HG03066 (cell line): ENCODE measurements around the gene SNRNP70.
"Not testable (repeated sequence)": the region's sequence is repeated elsewhere in the genome, so short reads cannot be mapped to it uniquely, and the experiment has no call there.

ENCODE experiments used
- ATAC-seq: cut with Tn5 transposase; IDR thresholded peaks from one replicate; pipeline ENCODE4 v1.9.1; 2021; ENCODE audit warnings: low read depth; ENCODE audit not compliant: unreplicated experiment

The SNRNP70 gene

DNA sequence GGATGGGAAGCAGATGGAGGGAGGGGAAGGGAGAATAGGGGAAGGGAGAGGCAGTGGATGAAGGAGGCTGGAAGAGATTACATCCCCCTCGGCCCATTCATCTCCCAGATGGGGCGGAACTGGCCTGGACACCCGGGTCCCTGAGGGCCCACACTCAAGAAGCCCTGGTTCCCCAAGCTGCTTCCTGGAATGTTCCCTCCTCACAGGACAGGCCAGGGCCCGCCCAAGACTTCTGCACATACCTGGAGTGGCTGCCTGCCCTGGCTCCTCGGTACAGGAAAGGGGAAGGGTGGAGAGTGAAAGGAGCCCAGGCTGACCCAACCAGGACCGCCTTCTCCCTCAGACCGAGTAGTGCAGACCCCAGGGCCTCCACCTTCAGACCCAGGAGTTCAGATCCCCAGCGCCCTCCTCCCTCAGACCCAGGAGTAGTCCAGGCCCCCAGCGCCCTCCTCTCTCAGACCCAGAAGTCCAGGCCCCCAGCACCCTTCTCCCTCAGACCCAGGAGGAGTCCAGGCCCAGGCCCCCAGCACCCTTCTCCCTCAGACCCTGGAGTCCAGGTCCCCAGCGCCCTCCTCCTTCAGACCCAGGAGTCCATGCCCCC lies 21.1 kb upstream of the SNRNP70 start:
- no peak for ATAC-seq

DNA sequence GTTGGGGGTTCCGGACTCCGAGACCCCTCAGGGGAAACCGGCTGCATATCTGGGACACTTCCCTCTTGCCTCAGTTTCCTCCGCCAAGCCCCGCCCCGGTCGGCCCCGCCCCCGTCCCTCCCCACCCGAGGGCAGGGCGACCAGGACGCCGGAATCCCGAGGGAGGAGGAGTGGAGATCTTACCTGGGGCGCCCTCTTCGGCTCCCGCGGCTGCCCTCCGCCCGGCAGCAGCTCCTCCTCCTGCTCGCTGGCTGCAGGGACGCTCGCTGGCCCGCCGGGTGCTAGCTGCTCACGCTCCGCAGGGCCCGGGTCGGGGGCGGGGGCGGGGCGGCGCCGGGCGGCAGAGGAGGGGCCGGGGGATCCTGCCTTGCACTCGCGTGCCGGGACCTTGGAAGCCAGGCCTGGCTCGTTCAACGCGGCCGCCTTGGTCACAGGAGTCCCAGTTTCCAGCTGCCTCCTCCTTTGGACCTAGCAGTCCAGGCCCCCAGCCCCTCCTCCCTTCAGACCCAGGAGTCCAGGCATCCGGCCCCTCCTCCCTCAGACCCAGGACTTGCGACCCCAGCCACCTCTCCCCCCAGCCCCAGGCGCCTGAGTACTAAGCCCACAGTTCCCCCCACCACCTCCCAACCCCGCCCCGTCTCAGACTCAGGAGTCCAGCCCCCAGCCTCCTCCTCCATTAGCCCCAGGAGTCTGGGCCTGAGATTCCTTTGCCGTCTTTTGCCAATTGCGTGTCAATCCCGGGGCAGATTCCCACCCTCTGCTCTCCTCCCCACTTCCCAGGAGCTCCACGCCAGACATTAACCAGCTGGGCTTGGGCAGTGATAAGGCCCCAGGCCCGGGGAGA lies 20.3 kb upstream of the SNRNP70 start, which contains the start of gene NTF4:
NTF4 (minus strand) TSS at position 51 of the 844 bp plus-strand sequence. CDS start 2,821 bp downstream, outside the sequence.
- ATAC-seq, result no peak

DNA sequence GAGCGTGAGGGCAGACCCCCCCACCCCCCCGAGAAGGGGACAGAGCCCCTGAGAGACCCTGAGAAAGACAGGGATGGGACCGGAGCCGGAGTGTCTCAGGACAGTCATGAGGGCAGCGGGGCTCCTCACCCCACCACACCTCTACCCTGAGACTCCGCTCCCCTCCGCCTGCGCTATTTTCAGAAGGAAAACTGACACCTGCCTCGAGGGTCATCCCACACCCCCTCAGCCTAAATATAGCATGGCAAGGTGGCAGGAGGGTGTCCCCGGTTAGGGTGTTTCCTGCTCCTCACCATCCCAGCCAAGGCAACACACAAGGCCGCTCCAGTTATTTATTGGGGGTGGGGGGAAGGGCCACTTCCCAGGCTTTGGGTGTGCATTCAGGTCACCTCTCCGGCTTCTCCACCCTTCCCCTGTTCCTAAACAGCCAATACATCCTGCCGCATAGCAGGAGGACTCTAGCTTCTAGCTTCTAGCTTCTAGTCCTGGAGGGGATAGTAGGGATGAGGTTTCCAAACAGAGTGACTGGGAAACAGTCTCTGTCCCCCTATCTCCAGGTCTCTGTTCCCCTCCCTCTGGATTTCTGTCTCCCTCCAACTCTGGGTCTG lies 19.2 kb upstream of the SNRNP70 start:
- no peak for ATAC-seq

DNA sequence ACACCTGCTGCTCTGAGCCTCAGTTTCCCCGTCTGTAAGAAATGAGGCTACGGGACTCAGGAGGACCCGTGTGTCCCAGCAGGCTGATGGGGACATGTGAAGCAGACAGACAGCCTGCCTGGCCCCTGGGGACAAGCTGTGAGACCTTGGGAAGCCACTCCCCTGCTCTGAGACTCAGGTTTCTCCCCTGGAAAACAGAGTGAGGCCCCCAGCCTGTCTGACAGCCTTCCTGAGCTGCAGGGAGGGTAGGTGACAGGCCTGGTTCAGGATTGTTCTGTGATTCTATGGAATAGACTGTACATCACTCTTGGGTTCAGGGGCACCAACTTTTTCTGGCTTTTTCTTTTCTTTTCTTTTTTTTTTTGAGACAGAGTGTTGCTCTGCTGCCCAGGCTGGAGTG lies 17.7 kb upstream of the SNRNP70 start:
- no peak for ATAC-seq

DNA sequence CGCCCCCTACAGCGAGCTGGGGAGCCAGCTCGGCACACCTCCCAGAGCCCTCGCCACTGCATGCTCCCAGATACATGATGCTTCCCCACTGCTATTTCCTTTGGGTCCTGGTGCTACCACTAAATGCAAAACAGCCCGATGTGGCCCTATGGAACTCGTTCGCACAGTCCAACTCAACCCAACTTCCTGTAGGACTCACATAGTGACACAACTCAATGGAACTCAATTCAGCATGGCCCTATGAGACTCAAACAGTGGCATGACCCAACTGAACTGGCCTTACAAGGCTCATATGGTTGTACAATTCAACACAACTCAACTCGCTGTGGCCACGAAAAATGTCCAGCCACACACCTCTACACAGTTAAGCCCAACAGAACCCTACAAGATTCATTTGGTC lies 16.2 kb upstream of the SNRNP70 start:
- no peak for ATAC-seq

DNA sequence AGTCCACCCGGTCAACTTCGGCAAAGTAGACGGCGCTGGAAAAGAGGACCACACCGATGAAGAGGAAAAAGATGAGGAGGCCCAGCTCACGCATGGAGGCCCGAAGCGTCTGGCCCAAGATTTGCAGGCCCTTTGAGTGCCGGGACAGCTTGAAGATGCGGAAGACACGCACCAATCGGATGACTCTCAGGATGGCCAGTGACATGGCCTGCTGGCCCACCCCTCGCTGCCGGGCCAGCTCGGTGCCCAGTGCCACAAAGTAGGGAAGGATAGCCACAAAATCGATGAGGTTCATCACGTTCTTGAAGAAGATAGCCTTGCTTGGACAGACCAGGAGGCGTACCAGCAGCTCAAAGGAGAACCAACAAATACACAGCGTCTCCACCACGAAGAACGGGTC lies 14.8 kb upstream of the SNRNP70 start:
- ATAC-seq, result no peak

DNA sequence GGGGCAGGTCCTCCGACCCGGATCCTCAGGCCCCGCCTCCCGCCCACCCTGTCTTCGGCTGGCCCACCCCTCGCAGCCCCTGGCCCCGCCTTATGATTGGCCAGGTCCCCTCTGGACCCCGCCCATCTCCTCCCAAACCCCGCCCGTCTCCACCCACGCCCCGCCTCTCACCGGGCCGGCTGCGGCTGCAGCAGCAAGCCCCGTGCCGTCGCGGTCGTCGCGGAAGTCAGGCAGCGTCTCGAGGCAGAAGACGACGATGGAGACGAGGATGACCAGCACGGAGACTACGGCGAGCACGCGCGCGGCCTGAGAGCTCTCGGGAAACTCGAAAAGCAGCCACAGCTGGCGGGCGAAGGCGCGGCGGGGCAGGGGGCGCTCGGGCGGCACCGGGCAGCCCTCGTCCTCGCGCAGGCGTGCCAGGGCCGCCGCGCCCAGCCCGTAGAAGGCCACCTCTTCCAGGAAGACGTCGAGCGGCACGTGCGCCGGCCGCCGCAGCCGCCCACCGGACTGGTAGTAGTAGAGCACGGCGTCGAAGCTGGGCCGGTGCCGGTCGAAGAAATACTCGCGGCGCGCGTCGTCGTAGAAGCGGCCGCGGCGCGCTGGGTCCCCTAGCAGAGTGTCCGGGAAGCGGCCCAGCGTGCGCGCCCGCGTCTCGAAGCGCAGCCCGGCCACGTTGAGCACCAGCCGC lies 13.2 kb upstream of the SNRNP70 start:
- ATAC-seq, result no peak

DNA sequence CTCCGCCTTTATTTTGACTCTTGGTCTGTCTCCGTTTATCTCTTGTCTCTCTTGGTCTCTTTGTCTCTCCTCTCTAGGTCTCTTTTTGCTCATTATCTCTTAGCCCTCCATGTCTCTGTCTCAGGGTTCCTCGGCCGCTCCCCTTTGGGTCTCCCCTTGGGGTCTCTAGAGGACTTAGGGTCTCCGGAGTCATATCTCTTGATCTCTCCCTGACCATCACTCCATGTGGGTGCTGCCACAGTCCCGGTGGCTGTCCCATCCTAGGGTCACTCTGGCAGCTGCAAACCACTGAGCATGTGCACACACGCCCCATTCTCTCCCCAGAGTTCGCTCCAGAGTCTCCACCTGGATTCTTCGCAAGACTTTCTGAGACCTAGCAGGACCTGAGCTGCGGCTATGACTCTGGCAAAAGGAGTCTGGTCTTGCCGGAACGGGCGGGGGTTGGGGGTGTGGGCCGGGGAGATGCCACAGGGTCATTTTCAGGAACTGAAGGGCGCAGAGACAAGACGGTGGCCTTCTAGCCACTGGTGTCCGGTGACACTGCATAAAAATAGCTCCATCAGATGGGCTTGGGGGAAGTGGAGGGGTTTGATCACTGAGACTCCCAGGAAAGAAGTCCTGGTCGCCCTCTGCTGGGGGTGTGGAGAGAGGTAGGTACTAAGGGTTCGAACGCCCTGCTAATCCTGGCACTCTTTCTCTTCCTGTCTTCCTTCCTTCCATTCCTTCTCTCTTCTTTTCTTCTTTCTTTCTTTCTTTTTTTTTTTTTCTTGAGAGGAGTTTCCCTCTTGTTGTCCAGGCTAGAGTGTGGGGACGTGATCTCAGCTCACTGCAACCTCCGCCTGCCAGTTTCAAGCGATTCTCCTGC lies 11.5 kb upstream of the SNRNP70 start:
- ATAC-seq, result no peak

DNA sequence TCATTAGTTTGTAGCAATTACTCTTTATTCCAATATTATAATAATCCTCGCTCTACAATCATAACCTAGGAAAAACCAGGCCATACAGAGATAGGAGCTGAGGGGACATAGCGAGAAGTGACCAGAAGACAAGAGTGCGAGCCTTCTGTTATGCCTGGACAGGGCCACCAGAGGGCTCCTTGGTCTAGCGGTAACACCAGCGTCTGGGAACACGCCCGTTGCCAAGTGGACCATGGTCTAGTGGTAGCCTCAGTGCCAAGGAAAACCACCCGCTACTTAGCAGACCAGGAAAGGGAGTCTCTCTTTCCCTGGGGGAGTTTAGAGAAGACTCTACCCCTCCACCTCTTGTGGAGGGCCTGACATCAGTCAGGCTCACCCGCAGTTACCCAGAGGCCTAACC lies 10.4 kb upstream of the SNRNP70 start:
- ATAC-seq, result not testable (repeated sequence)

DNA sequence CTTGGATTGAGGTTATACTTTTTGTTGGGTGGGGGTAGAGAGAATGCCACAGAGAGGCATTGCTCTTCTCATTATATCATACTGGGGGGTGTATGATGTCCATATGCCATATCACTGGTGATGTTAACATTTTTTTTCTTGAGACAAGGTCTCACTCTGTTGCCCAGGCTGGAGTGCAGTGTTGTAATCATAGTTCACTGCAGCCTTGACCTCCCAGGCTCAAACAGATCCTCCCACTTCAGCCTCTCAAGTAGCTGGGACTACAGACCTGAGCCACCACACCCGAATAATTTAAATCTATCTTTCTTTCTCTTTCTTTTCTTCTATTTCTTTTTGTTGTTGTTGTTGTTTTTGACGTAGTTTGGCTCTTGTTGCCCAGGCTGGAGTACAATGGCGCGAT lies 4.9 kb upstream of the SNRNP70 start:
- no peak for ATAC-seq

DNA sequence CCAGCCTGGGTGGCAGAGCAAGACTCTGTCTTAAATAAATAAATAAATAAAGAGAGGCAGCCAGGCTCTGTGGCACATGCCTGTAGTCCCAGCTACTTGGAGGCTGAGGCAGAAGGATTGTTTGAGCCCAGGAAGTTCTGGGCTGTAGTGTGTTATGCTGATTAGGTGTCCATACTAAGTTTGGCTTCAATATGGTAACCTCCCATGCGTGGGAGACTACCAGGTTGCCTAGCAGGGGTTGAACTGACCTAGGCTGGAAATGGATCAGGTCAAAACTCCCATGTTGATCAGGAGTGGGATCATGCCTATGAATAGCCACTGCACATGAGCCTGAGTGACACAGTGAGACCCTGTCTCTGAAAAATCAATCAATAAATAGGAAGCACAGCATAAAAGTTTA lies 4.0 kb upstream of the SNRNP70 start:
- no peak for ATAC-seq

DNA sequence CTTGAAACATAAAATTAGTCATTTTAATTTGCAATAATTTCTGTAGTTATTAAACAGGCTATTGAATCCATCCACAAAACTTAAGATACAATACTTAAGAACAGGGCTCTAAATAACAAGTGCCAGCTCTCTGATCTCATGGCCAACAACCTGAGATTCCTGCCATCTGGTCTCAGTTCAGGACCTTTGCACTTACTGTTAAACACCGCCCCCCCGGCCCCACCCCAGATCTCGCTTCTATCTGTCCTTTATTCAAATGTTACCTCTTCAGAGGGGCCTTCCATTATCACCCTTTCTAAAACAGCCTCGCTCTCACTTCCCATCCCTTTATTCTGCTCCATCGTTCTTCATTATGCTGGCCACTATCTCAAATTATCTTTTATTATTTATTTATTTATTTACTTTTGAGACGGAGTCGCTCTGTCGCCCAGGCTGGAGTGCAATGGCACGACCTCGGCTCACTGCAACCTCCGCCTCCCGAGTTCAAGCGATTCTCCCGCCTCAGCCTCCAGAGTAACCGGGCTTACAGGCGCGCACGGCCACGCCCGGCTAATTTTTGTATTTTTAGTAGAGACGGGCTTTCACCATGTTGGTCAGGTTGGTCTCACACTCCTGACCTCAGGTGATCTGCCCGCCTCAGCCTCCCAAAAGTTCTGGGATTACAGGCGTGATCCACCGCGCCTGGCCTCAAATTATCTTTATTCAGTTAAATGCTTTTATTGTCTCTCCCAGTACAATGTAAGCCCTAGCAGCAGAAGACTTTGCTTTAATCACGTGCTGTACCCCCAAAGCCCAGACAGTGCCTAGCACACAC lies 838 bp upstream of the SNRNP70 start:
- ATAC-seq, result no peak

DNA sequence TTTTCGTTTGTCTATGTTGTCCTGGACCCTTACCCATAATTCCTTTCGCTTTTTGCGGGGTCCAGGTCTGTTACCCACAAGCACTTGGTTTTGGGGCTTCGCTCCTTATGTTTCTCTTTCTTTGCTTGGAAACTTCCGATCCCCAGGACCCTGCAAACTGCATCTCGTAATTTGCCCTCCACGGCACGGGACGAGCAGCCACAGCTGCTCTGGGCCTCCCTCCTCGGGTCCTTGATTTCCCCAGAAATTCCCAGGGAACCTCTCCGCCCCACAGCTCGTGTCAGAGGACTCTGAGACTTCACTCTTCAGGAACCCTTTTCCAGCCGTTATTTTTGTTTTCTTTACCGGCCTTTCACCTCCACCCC lies 599 bp downstream of the SNRNP70 start:
- ATAC-seq, result no peak

DNA sequence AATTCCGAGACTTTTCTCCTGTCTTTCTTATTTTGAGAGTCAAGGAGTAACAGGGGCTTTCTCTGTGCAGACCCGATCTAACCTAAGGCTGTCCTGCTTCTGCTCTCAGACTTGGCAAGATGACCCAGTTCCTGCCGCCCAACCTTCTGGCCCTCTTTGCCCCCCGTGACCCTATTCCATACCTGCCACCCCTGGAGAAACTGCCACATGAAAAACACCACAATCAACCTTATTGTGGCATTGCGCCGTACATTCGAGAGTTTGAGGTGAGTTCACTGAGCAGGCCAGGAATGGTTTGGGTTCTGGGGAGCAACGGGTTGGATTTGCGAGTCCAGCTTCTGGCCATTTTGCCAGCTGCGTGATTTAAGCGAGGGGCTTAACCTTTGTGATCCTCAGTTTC lies 1.0 kb downstream of the SNRNP70 start:
- ATAC-seq, result no peak

DNA sequence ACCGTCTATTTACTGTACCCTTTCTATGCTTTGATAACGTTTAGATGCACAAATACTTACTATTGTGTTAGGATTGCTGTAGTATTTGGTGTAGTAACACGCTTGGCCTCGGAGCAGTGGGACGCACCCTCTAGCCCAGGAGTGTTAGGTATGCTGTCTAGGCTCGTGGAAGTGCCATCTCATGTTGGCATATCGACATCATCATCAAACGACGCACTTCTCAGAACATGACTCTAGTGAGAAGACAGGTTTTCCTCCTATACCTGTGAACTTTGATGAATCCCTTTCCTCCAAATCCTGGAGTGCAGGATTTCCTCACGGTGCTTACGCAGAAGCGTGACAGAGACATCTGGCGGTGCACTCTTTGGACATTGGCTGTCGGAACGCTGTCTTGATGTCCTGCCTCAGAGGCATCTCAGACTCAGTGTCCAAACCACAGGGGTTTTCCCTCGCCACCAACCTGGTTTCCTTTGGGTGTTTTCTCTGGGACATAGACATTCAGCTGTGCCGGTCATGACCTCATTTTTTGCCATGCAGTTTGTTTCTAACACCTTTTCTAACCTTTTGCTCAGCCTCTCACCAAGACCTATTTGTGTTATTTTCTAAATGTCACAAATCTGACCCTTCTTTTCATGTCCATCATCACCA lies 6.3 kb downstream of the SNRNP70 start:
- ATAC-seq, result no peak

DNA sequence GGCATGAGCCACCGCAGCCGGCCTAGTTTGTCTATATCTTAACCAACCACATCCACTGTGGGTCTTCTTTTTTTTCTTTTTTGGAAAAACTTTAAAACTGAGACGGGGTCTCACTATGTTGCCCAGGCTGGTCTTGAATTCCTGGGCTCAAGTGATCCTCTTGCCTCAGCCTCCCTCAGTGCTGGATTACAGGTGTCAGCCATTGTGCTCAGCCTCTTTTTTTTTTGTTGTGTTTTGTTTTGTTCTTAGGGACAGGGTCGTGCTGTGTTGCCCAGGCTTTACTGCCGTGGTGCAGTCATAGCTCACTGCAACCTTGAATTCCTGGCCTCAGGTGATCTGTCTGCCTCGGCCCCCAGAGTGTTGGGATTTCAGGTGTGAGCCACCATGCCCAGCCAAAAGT lies 7.4 kb downstream of the SNRNP70 start:
- ATAC-seq, result no peak

DNA sequence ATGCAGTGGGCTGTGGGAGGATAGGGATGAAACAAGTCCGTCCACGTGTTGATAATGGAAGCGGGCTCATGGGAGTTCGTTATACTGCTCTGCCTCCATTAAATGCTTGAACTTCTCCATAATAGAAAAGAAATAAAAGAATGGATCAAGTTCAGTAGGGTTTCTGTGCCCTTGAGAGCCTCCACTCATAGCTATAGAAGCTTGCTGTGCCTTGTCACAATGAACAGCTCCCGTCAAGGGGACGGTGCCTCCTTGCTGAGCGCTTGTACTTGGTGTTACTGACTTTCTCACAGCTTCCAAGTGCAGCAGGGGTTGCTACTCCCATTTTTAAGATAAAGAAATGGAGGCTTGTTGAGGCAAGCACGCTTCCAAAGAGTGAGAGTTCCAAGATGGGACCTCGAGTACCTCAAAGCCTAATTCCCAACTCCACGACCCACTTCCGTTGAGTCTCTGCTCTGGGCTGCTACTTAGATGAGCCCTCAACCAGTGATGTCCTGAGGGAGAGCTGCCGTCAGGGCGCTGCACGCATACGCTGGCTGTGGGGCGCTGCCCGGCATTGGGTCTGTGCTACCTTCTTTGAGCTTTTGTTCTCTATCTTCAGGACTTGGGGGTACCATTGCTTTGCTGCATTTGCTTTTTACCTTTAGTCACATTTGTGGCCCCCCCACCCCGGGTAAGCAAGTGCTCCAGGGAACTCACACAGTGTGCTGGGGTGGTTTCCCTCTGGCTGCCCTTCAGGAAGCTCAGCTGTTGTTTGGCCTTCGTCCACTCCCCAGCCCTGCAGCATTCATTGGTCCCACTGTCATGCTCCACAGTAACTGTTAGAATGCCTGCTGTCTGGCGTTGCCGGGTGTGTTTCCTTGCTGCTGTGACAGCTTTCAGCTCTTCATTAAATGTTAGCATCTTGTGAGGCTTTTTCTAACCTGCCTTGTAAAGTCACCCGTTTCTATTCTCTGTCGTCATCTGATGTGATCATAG lies 9.5 kb downstream of the SNRNP70 start:
- ATAC-seq, result no peak
